NCI-H748 (cell line): ENCODE data around the gene ADPRHL1.

Source experiments
- DNase-seq: peaks from one replicate; lab custom pipeline; 2025; ENCODE audit not compliant: unreplicated experiment; lab: John Stamatoyannopoulos, UW

ADPRHL1 gene

GRCh38 chr13:113417836-113418721 lies 35.2 kb downstream of the ADPRHL1 start:
- DNase-seq: no peak

- peak; percentile 17 for DNase-seq
Observed at GRCh38 chr13:113417008-113417751, 36.1 kb downstream of the ADPRHL1 start.

- no peak for DNase-seq
Observed at GRCh38 chr13:113415825-113416224, 37.5 kb downstream of the ADPRHL1 start.

- no peak for DNase-seq
Observed at GRCh38 chr13:113415032-113415431, 38.3 kb downstream of the ADPRHL1 start.

GRCh38 chr13:113414335-113414734 lies 39.0 kb downstream of the ADPRHL1 start:
- no peak for DNase-seq

- DNase-seq: no peak
Observed at GRCh38 chr13:113413898-113414282, 39.4 kb downstream of the ADPRHL1 start.

GRCh38 chr13:113413178-113413897 lies 40.0 kb downstream of the ADPRHL1 start:
- no peak for DNase-seq

- DNase-seq: no peak
Observed at GRCh38 chr13:113412440-113412839, 40.8 kb downstream of the ADPRHL1 start.

GRCh38 chr13:113411216-113412023 lies 41.9 kb downstream of the ADPRHL1 start:
- DNase-seq: no peak

- no peak for DNase-seq
Observed at GRCh38 chr13:113410472-113411201, 42.7 kb downstream of the ADPRHL1 start.

- no peak for DNase-seq
Observed at GRCh38 chr13:113408562-113408961, 44.7 kb downstream of the ADPRHL1 start.

- no peak for DNase-seq
Observed at GRCh38 chr13:113407531-113408393, 45.5 kb downstream of the ADPRHL1 start.

- no peak for DNase-seq
Observed at GRCh38 chr13:113407103-113407530, 46.2 kb downstream of the ADPRHL1 start.

- DNase-seq: no peak
Observed at GRCh38 chr13:113406321-113407102, 46.8 kb downstream of the ADPRHL1 start.

- DNase-seq: no peak
Observed at GRCh38 chr13:113405481-113406300, 47.6 kb downstream of the ADPRHL1 start.

- DNase-seq: no peak
Observed at GRCh38 chr13:113404723-113405471, 48.4 kb downstream of the ADPRHL1 start.

GRCh38 chr13:113404366-113404722 lies 48.9 kb downstream of the ADPRHL1 start:
- DNase-seq: no peak
